Gastrocnemius medialis (tissue), 4 donors: Measurements from ENCODE around the gene NFATC4. TPM values are rescaled to one million over a fixed set of nuclear protein-coding genes. Genes with fewer than 3 reads are reported as not detected.

Experiments
- ATAC-seq, 2 donors: fragments of 150-250 bp; one replicate each; pipeline ENCODE4 v1.9.1; 2016
- DNase-seq, 2 donors: peaks; one replicate each; pipeline ENCODE4 v3.0.0-alpha.2; 2019
- H3K27ac ChIP-seq, 4 donors: fragments of 200-600 bp; sonication (generic); 1 replicate in 1 of 4; 2 replicates in 3 of 4; pipeline ENCODE4 v1.5.1; 2016 to 2018; ENCODE audit warnings: mild to moderate bottlenecking in 2 of 4, moderate library complexity in 1 of 4
- H3K27me3 ChIP-seq, 3 donors: fragments of 200-600 bp; sonication (generic) in 2 of 3; 1 replicate in 1 of 3; 2 replicates in 2 of 3; pipeline versions ENCODE4 v1.5.1 to v1.6.0; 2016 to 2019; ENCODE audit warnings: mild to moderate bottlenecking in 1 of 3, moderate library complexity in 1 of 3
- H3K36me3 ChIP-seq, 2 donors: fragments of 200-600 bp; sonication (generic) in 1 of 2; one replicate each; pipeline ENCODE4 v1.5.1; 2017 to 2018
- H3K4me1 ChIP-seq, 2 donors: fragments of 200-600 bp; sonication (generic) in 1 of 2; one replicate each; pipeline ENCODE4 v1.5.1; 2016 to 2017; ENCODE audit warnings: mild to moderate bottlenecking in 2 of 2
- H3K4me3 ChIP-seq, 4 donors: fragments of 200-600 bp; sonication (generic) in 3 of 4; 1 replicate in 1 of 4; 2 replicates in 3 of 4; pipeline ENCODE4 v1.5.1; 2016 to 2019; ENCODE audit warnings: mild to moderate bottlenecking in 2 of 4
- H3K9me3 ChIP-seq, 3 donors: fragments of 200-600 bp; sonication (generic) in 2 of 3; 1 replicate in 1 of 3; 2 replicates in 2 of 3; pipeline ENCODE4 v1.5.1; 2016 to 2019
- CTCF ChIP-seq, 5 experiments: fragments of 450-650 bp in 3 of 5; fragments of 200-600 bp in 2 of 5; sonication (generic) in 2 of 5; IDR thresholded peaks in 4 of 5; conservative IDR thresholded peaks in 1 of 5; 1 replicate in 4 of 5; 2 replicates in 1 of 5; pipeline ENCODE4 v1.5.1; 2016 to 2019; ENCODE audit warnings: antibody characterized with exemption in 5 of 5, mild to moderate bottlenecking in 3 of 5, moderate library complexity in 3 of 5
- POLR2A ChIP-seq, 2 donors: fragments of 450-650 bp; IDR thresholded peaks; one replicate each; pipeline ENCODE4 v1.6.1; 2017; ENCODE audit warnings: antibody characterized with exemption in 2 of 2, mild to moderate bottlenecking in 2 of 2, moderate library complexity in 2 of 2
- in situ Hi-C, 4 donors: fragments of 200-750 bp; cut with MboI; loops; one replicate each; pipeline versions ENCODE4 v1.15.0 to v1.8.0; 2017; ENCODE audit warnings: low sequenced_read_pairs in 4 of 4
- intact Hi-C: fragments of 100-400 bp; cut with DNase I; formaldehyde crosslinking; loops from one replicate; pipeline ENCODE4 v1.15.1; 2023; ENCODE audit warnings: low total_unique reads
- total RNA-seq, 4 donors: library from RNA; depleted of rRNA; stranded (reverse); fragments of >200 nt; gene quantifications; one replicate each; pipeline versions ENCODE4 v1.1.0 to v1.2.3, GENCODE V29; 2016

The NFATC4 gene
- total RNA-seq, 4 donors from 2014 or later: 4.6 to 13.2 (median 7.5) TPM

DNA sequence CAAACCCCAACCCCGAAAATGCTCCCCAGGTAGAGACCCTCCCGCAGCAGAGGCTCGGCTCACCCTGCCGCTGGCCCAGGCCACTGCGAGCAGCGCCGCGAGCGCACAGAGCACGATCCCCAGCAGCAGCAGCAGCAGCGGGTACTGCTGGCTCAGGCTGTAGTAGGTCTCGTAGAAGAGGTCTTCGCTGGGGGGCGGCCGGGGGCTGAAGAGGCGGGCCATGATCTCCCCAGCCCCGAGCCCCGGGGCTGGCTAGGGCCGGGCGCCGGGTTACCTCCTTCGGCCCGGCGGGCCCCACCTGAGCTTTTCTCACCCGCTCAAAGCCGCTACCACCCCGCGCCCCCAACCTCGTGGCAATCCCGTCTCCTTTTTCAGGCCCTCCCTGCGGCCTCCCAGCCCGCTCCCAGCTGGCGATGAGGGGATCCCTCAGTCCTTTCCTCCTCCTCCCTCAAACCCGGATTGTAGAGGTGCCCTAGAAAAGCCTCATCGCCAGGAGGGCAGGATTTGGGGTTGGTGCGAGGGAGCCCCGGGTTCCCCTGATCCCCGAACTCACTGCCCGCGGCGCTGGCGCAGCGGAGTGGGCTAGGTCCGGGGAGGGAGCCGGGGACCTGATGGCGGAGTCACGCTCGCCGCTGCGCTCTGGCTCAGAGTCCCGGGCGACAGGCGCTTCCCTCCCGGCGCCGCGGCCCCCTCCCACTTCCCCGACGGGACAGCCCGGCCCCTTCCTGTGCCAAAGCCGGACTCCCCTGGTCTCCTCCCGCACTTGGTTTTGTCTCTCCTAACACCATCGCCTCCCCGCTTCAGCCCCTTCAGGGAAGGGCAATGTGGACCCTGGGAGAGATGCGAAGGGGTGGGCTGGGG, 33.3 kb upstream of the NFATC4 start, which contains the start of gene ADCY4:
Gene ADCY4 (minus strand): TSS at position 641 of the 861 bp plus-strand sequence. CDS start 419 bp downstream, at position 222.
- H3K27me3 ChIP-seq: peaks cover 19 to 53% (median 48%) of the 10 kb centered on the region in 3 donors
- no peaks in the 10 kb centered on the region for H3K36me3 ChIP-seq
- TF ChIP-seq CTCF (IDR thresholded peaks at IDR 0.05 in 4 of 5, conservative IDR thresholded peaks at IDR 0.05 in 1 of 5) (no peak), POLR2A (IDR thresholded peaks at IDR 0.05) (peak; percentile 22 to 51)
- no peak for DNase-seq
- in situ Hi-C loops (loop anchor here (5.0 to 10.0 kb wide), 3 partner anchors 98 to 103 kb away; no protein-coding TSS in a partner anchor), intact Hi-C loops (loop anchor here (2.0 kb wide), 1 partner anchor 32 kb away; no protein-coding TSS in a partner anchor)
- H3K4me1 ChIP-seq: peaks cover 9 to 25% of the 10 kb centered on the region in 2 donors
- no peaks in the 10 kb centered on the region for H3K9me3 ChIP-seq
- H3K4me3 ChIP-seq: peak within 1 kb of the TSS; percentile 49 to 72 (median 58)
- no peak for ATAC-seq
- H3K27ac ChIP-seq: peak within 1 kb of the TSS; percentile 45 to 81 (median 77)

DNA sequence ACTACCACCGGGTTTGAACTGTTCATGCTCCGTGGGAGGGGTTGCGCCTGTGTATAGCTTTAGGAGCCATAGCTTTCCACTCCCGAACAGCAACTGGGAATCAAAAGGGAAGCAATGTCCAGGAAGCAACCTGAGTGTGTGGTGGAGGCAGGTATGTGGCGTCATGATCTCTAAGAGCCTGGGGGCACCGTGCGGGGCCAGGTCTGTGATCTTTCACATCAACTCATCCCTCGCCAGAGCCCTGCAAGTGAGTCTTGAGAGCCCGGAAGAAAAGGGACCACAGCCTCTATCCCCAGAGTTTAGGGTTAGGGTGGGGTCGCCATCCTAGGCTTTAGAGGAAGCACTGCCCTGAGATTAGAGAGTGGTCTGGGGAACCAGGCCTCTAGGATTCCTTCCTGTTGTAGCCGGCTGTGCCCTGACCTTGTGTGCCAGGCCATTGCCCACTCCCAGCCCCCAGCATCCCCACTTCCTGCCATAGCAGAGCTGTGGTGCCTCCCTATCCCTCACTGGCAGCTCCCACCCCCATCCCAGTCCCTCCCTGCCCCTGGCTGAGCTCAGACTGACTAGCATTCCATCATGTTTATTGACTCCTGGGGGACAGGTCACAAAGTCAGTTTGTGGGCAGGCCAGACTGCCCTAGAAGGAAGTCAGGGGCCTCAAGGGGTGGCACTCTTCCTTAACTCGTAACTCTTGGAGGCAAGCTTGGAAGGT, 32.4 kb upstream of the NFATC4 start:
- H3K27me3 ChIP-seq: peaks cover 19 to 53% (median 53%) of the 10 kb centered on the region in 3 donors
- ATAC-seq: no peak
- no peak for TF ChIP-seq CTCF (IDR thresholded peaks at IDR 0.05 in 4 of 5, conservative IDR thresholded peaks at IDR 0.05 in 1 of 5)
- no peak for TF ChIP-seq POLR2A (IDR thresholded peaks at IDR 0.05)

DNA sequence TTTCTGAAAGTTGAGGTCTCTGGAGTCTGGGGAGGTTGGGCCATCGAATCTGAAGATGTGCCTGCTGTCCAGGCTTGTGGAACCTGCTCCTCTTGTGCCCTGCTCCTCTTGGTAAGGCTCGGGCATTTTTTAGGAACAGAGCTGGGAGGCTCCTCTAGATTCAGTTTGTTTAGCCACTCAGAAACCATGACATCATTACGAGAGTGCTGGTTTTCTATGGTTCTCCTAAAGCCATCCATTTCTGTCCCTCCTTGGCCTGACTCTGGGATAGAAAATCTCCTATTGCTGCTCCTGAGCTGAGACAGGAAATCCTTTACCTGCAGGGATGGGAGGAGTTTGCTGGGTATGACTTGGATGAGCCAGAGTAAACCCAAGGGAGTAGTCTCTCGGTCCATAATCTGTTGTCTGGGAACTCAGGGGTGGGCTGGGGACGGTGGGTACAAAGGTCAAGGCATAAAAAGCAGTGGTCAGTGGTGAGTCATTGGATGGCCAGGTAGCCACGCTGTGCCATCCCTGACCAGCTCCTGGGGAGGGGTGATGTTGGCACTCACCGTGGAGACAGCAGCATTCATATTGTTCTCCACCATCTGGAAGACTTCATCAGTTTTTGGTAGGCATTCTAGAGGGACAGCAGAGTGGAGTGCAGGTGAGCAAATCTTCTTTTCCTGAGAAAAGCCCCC, 30.7 kb upstream of the NFATC4 start:
- H3K9me3 ChIP-seq: no peaks in the 10 kb centered on the region
- no peak for TF ChIP-seq POLR2A (IDR thresholded peaks at IDR 0.05)
- TF ChIP-seq CTCF (IDR thresholded peaks at IDR 0.05 in 4 of 5, conservative IDR thresholded peaks at IDR 0.05 in 1 of 5): no peak
- DNase-seq: no peak
- intact Hi-C loops (no loop called here), in situ Hi-C loops (loop anchor here in 1 of 4 donors (10.0 kb wide), 1 partner anchor 98 kb away; no protein-coding TSS in a partner anchor)
- peaks cover 19 to 57% (median 52%) of the 10 kb centered on the region in 3 donors for H3K27me3 ChIP-seq
- no peak overlapping the region for H3K4me3 ChIP-seq
- ATAC-seq: no peak
- peaks cover 6 to 21% of the 10 kb centered on the region in 2 donors for H3K4me1 ChIP-seq
- no peak overlapping the region for H3K27ac ChIP-seq
- no peaks in the 10 kb centered on the region for H3K36me3 ChIP-seq

More for the DNA sequence above, 32.4 kb upstream of the NFATC4 start:
- in situ Hi-C loops (loop anchor here in 1 of 4 donors (10.0 kb wide), 1 partner anchor 99 kb away; no protein-coding TSS in a partner anchor), intact Hi-C loops (loop anchor here (2.0 kb wide), 1 partner anchor 31 kb away; no protein-coding TSS in a partner anchor)
- H3K4me3 ChIP-seq: peak overlapping the region in 2 of 4 donors; percentile 64 to 72
- peaks cover 9 to 25% of the 10 kb centered on the region in 2 donors for H3K4me1 ChIP-seq
- no peak for DNase-seq
- no peaks in the 10 kb centered on the region for H3K9me3 ChIP-seq
- peak overlapping the region; percentile 45 to 81 (median 77) for H3K27ac ChIP-seq
- H3K36me3 ChIP-seq: no peaks in the 10 kb centered on the region

- Histone ChIP-seq H3K36me3 (no peaks in the 10 kb centered on the region), H3K27me3 (peaks cover 14 to 52% (median 47%) of the 10 kb centered on the region in 3 donors), H3K9me3 (no peaks in the 10 kb centered on the region), H3K4me1 (peaks cover under 1 to 16% of the 10 kb centered on the region in 2 donors), H3K27ac (no peak overlapping the region), H3K4me3 (no peak overlapping the region)
- intact Hi-C loops (no loop called here), in situ Hi-C loops (loop anchor here in 1 of 4 donors (10.0 kb wide), 1 partner anchor 97 kb away; no protein-coding TSS in a partner anchor)
- TF ChIP-seq POLR2A (IDR thresholded peaks at IDR 0.05) (no peak), CTCF (IDR thresholded peaks at IDR 0.05 in 4 of 5, conservative IDR thresholded peaks at IDR 0.05 in 1 of 5) (no peak)
- DNase-seq: no peak
- no peak for ATAC-seq
Measured at GRCh38 chr14:24337824-24338175, 30.2 kb upstream of the NFATC4 start.
